GM12865 (cell line): Measurements from ENCODE around the gene TMEFF2.
"Not testable (repeated sequence)": the region's sequence is repeated elsewhere in the genome, so short reads cannot be mapped to it uniquely, and the experiment has no call there.

Experiments
- DNase-seq: peaks from one replicate; pipeline ENCODE4 v3.0.0; 2010; ENCODE audit warnings: low read depth
- H3K4me3 ChIP-seq: 2 replicates; pipeline ENCODE4 v1.5.1; 2011; ENCODE audit warnings: mild to moderate bottlenecking, low read depth, low read length, control low read depth
- TF ChIP-seq, protein P1 (sequence below): IDR thresholded peaks from 2 replicates; pipeline ENCODE4 v1.5.1; 2011; ENCODE audit warnings: low read length, control low read depth, low read depth, inconsistent platforms; ENCODE audit not compliant: insufficient read depth; ENCODE audit errors: missing control alignments

Gene TMEFF2

DNA sequence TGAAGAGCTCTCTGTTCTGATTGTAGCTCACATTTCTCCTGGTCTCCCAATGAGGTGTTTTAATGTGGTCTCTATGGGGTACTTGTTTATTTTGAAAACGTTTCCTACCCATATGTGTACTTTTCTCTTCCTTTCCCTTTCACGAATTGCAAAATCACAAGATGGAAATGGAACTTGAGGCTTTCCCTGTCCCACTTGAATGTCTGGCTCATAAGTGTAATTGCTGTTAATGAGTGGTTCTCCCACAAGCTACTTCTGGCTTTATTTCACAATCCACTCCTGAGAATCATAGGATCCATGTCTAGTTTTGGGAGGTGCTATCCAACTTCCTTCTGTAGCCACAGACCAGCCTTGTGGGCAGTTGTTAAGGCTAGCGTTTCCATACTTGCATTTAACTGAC is 266.7 kb downstream of the TMEFF2 start:
- H3K4me3 ChIP-seq, result no peak overlapping the region
- DNase-seq, result no peak
- TF ChIP-seq, protein P1, sequence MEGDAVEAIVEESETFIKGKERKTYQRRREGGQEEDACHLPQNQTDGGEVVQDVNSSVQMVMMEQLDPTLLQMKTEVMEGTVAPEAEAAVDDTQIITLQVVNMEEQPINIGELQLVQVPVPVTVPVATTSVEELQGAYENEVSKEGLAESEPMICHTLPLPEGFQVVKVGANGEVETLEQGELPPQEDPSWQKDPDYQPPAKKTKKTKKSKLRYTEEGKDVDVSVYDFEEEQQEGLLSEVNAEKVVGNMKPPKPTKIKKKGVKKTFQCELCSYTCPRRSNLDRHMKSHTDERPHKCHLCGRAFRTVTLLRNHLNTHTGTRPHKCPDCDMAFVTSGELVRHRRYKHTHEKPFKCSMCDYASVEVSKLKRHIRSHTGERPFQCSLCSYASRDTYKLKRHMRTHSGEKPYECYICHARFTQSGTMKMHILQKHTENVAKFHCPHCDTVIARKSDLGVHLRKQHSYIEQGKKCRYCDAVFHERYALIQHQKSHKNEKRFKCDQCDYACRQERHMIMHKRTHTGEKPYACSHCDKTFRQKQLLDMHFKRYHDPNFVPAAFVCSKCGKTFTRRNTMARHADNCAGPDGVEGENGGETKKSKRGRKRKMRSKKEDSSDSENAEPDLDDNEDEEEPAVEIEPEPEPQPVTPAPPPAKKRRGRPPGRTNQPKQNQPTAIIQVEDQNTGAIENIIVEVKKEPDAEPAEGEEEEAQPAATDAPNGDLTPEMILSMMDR, result no peak

DNA sequence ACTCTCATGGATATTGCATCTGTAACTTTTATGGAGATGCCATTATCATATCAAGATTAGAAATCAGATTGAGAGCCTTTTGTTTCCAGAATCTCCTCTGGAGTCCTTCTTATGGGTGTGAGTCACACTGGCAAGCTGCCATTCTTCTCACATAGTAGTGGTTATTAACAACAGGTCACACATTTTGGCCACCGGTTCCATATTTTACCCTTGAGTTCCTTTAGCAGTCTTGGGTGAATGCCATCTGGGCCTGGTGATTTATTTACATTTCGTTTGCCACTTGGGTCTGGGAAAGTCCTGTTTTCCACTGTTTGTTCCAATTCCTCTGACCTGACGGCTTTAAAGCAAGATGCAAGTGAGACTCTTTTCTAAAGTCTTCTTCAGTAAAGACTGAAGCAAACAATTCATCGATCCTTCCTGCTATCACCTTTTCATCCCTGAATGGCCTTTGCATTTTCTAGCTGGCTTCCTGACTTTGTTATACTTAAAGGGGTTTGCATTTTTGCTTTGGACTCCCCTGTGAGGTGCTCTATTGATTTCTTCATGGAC is 267.3 kb downstream of the TMEFF2 start:
- DNase-seq, result peak; percentile 12
- TF ChIP-seq, protein P1, result no peak
- H3K4me3 ChIP-seq, result no peak overlapping the region

DNA sequence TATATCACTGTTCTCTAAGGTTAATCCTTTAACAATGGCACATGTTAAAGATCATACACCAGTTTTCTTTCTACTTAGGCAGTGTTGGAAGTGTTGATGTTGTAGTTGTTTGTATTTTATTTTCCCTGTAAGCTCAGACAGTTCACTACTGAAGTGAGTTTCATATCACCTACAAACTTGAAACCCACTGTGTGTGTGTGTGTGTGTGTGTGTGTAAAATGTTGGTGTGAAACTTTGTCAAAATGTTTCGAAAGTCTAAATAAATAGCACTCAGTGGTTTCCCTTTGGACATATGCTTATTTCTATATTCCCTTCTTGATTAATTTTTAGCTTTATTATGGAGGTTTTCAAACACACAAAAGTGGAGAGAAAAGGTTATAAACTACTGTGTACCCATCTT is 268.1 kb downstream of the TMEFF2 start:
- TF ChIP-seq, protein P1, result no peak
- H3K4me3 ChIP-seq, result no peak overlapping the region
- peak; percentile 35 for DNase-seq

DNA sequence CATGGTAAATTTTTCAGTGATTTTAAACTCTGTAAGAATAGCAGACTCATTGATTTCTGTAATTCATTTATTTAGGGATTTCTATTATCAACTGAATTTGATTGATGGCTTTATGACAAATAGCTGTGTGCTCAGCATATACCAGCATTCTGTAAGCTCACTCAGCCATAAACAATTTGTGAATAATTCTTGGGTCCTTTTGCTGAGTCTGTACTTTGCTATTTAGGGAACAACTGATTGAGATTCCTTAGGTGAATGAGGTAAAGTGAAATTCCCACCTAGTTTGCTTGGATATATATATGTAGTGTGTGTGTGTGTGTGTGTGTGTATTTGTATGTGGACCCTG is 271.1 kb downstream of the TMEFF2 start:
- no peak overlapping the region for H3K4me3 ChIP-seq
- TF ChIP-seq, protein P1, result no peak
- DNase-seq, result no peak

DNA sequence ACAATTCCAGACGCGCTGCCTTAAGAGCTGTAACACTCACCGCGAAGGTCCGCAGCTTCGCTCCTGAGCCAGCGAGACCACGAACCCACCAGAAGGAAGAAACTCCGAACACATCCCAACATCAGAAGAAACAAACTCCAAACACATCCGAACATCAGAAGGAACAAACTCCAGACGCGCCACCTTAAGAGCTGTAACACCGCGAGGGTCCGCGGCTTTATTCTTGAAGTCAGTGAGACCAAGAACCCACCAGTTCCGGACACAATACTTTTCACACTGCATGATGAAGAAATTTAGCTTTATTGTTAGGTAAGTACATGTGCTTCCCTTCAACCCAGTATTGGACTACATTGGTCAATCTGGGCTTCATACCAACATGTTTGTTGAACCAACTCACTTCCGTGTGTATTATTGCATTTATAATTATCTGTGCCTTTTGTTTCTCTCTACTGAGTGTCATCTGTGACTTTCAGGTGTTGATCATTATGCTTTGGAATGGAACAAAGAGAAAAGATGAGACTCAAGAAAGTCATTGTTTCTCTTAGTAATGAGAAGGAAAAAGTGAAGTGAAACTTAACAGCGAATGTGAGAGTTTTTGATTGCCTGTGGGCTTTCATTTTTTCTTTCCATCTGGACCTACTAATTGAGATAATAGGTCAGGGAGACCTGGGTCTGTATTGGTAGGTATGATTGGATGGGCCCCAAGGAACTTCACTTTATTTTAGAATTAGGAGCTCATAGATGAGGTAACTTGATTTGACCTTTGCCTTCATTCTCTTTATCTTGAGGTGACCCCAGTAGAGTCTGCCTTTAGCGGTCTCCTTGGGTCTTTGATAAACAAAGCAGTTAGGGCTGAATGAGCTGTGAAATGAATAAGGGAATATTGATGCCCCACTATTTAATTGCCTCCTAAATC is 271.7 kb downstream of the TMEFF2 start:
- DNase-seq, result peak; percentile 62
- TF ChIP-seq, protein P1, result no peak
- no peak overlapping the region for H3K4me3 ChIP-seq

DNA sequence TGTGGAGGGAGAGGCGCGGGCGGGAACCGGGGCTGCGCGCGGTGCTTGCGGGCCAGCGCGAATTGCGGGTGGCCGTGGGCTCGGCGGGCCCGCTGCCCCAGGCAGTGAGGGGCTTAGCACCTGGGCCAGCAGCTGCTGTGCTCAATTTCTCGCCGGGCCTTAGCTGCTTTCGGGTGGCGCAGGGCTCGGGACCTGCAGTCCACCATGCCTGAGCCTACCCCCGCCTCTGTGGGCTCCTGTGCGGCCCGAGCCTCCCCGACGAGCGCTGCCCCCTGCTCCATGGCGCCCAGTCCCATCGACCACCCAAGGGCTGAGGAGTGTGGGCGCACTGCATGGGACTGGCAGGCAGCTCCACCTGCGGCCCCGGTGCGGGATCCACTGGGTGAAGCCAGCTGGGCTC is 273.1 kb downstream of the TMEFF2 start:
- not testable (repeated sequence) for DNase-seq, H3K4me3 ChIP-seq

DNA sequence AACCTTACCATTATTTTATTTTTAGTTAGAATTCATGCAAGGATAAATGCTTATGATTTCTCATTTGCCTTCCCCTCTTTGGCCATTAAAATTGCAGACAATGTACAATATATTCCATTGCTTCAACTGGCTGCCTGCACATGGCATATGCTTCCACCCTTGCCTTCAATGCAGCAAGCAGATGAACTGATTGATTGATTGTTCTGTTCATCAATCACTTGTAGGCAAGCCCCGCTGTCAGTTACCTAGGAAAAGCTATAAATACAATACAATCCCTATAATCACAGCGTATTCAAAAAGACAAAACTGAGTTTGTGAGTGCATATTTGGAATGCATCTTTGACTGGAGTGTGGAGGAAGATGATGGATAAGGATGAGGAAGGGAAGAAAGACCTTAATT is 274.2 kb downstream of the TMEFF2 start:
- no peak overlapping the region for H3K4me3 ChIP-seq
- DNase-seq, result no peak
- TF ChIP-seq, protein P1, result no peak
